Measurements from ENCODE around the gene COX18.

- TF ChIP-seq, protein P1, sequence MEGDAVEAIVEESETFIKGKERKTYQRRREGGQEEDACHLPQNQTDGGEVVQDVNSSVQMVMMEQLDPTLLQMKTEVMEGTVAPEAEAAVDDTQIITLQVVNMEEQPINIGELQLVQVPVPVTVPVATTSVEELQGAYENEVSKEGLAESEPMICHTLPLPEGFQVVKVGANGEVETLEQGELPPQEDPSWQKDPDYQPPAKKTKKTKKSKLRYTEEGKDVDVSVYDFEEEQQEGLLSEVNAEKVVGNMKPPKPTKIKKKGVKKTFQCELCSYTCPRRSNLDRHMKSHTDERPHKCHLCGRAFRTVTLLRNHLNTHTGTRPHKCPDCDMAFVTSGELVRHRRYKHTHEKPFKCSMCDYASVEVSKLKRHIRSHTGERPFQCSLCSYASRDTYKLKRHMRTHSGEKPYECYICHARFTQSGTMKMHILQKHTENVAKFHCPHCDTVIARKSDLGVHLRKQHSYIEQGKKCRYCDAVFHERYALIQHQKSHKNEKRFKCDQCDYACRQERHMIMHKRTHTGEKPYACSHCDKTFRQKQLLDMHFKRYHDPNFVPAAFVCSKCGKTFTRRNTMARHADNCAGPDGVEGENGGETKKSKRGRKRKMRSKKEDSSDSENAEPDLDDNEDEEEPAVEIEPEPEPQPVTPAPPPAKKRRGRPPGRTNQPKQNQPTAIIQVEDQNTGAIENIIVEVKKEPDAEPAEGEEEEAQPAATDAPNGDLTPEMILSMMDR (IDR thresholded peaks at IDR 0.05), result no peak
- no peak for TF ChIP-seq POLR2A (IDR thresholded peaks at IDR 0.05)
These were observed 15.5 kb downstream of the COX18 start for GRCh38 chr4:73053974-73054480.
